ENCODE results near the gene IL25. TPM values are rescaled to one million over a fixed set of nuclear protein-coding genes. Genes with fewer than 3 reads are reported as not detected.
"Not testable (repeated sequence)": the region's sequence is repeated elsewhere in the genome, so short reads cannot be mapped to it uniquely, and the experiment has no call there.

The IL25 gene
- total RNA-seq, 1 donor from 2014 or later, result not detected

GRCh38 chr14:23382276-23382675, 9.7 kb downstream of the IL25 start:
- no peaks in the 10 kb centered on the region for H3K36me3 ChIP-seq (ENCODE audit: control insufficient read depth, insufficient read depth, low read length)
- no peak for DNase-seq (ENCODE audit: low read depth)
- TF ChIP-seq CTCF (IDR thresholded peaks at IDR 0.05; ENCODE audit: insufficient read depth, low read length, poor library complexity, severe bottlenecking), result no peak
- no peak overlapping the region for H3K4me3 ChIP-seq (ENCODE audit: low read depth, low read length)
- peaks cover 16% of the 10 kb centered on the region for H3K27me3 ChIP-seq (ENCODE audit: control insufficient read depth, insufficient read depth, low read length)

GRCh38 chr14:23382731-23383440, 10.3 kb downstream of the IL25 start:
- DNase-seq (ENCODE audit: low read depth), result no peak
- no peaks in the 10 kb centered on the region for H3K36me3 ChIP-seq (ENCODE audit: control insufficient read depth, insufficient read depth, low read length)
- H3K27me3 ChIP-seq (ENCODE audit: control insufficient read depth, insufficient read depth, low read length), result peaks cover 19% of the 10 kb centered on the region
- H3K4me3 ChIP-seq (ENCODE audit: low read depth, low read length), result no peak overlapping the region
- no peak for TF ChIP-seq CTCF (IDR thresholded peaks at IDR 0.05; ENCODE audit: insufficient read depth, low read length, poor library complexity, severe bottlenecking)

DNA sequence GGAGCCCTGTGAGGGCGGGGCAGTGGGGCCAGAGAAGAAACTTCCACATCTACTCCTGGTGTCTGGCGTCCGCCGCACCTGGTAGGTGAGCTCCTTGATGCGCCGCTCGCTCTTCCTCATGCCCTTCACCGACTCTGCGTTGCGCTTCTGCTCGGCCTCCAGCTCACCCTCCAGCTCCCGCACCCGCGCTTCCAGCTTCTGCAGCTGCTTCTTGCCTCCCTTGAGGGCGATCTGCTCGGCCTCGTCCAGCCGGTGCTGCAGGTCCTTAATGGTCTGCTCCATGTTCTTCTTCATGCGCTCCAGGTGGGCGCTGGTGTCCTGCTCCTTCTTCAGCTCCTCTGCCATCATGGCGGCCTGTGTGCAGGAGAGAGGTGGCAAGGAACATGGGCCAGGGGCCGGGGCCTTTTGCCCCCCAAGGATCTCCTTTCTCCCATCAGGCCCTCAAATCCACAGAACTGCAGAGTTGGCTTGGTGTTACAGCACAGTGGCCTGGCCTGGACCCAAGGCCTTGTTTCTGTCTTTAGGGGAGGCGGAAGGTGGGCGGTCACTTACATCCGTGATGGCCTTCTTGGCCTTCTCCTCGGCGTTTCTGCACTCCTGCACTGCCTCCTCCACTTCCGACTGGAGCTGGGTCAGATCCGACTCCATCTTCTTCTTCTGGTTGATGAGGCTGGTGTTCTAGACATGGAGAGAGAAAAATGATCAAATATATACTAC, 11.9 kb downstream of the IL25 start:
- no peak for DNase-seq (ENCODE audit: low read depth)
- no peak overlapping the region for H3K4me3 ChIP-seq (ENCODE audit: low read depth, low read length)
- no peak for TF ChIP-seq CTCF (IDR thresholded peaks at IDR 0.05; ENCODE audit: insufficient read depth, low read length, poor library complexity, severe bottlenecking)
- peaks cover 17% of the 10 kb centered on the region for H3K27me3 ChIP-seq (ENCODE audit: control insufficient read depth, insufficient read depth, low read length)
- no peaks in the 10 kb centered on the region for H3K36me3 ChIP-seq (ENCODE audit: control insufficient read depth, insufficient read depth, low read length)

GRCh38 chr14:23385244-23385641, 12.6 kb downstream of the IL25 start:
- TF ChIP-seq CTCF (IDR thresholded peaks at IDR 0.05; ENCODE audit: insufficient read depth, low read length, poor library complexity, severe bottlenecking), result no peak
- Histone ChIP-seq H3K27me3 (ENCODE audit: control insufficient read depth, insufficient read depth, low read length) (peaks cover 17% of the 10 kb centered on the region), H3K36me3 (ENCODE audit: control insufficient read depth, insufficient read depth, low read length) (no peaks in the 10 kb centered on the region), H3K4me3 (ENCODE audit: low read depth, low read length) (no peak overlapping the region)
- no peak for DNase-seq (ENCODE audit: low read depth)

- no peak for TF ChIP-seq CTCF (IDR thresholded peaks at IDR 0.05; ENCODE audit: insufficient read depth, low read length, poor library complexity, severe bottlenecking)
- H3K4me3 ChIP-seq (ENCODE audit: low read depth, low read length), result no peak overlapping the region
- no peaks in the 10 kb centered on the region for H3K36me3 ChIP-seq (ENCODE audit: control insufficient read depth, insufficient read depth, low read length)
- H3K27me3 ChIP-seq (ENCODE audit: control insufficient read depth, insufficient read depth, low read length), result peaks cover 13% of the 10 kb centered on the region
- no peak for DNase-seq (ENCODE audit: low read depth)
Observed at GRCh38 chr14:23385642-23386265, 13.1 kb downstream of the IL25 start.

GRCh38 chr14:23386266-23386657, 13.7 kb downstream of the IL25 start:
- not testable (repeated sequence) for DNase-seq (ENCODE audit: low read depth); H3K4me3 ChIP-seq (ENCODE audit: low read depth, low read length); H3K36me3 ChIP-seq (ENCODE audit: control insufficient read depth, insufficient read depth, low read length)
- peaks cover 13% of the 10 kb centered on the region for H3K27me3 ChIP-seq (ENCODE audit: control insufficient read depth, insufficient read depth, low read length)

Measured in kidney epithelial cell (primary cell).